ENCODE results near the gene TRIO.

DNA sequence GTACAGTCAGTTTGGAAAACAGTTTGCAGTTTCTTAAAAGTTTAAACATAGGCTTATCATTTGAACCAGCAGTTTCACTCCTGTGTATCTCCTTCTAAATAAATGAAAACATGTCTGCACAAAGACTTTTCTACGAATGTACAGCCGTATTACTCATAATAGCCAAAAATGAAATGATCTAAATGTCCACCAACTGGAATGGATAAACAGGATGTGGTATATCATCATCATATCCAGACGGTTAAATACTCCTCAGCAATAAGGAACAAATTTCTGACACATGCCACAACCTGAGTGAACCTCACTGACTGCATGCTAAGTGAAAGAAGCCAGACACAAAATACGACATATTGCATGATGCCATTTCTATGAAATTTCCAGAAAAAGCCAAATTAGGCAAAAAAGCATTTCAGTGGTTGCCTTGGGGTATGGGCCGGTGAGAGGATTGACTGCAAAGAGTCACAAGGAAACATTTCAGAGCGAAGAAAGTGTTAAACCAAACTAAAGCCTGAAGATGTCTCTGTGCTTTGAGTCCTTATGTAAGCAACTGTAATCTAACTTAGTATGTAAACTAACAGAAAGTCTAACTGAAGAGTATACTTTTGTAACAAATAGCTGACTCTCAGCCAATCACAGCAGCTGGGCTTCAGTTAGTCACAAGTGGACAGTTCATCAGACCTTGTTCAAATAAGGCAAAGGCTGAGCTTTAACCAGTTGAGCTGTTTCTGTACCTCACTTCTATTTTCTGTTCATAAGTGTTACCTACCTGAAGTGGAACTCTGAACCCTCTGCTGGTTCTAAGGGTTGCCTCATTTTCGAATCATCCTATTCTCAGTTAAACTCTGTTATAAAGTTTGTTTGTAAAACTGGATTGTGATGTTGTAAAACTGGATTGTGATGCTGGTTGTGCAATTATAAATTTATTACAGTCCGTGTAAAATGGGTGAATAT is 65.2 kb downstream of the TRIO start:
- TF ChIP-seq, protein P1, sequence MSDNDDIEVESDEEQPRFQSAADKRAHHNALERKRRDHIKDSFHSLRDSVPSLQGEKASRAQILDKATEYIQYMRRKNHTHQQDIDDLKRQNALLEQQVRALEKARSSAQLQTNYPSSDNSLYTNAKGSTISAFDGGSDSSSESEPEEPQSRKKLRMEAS (IDR thresholded peaks at IDR 0.05) = no peak
- TF ChIP-seq SIN3A (conservative IDR thresholded peaks at IDR 0.05 in 1 of 2, IDR thresholded peaks at IDR 0.05 in 1 of 2; ENCODE audit: low read depth in 1 of 2, low read length in 2 of 2) (no peak), TAF7 (optimal IDR thresholded peaks at IDR 0.05; ENCODE audit: borderline replicate concordance, low read depth, low read length) (no peak), RFX5 (IDR thresholded peaks at IDR 0.05; ENCODE audit: borderline replicate concordance, low read depth, low read length) (no peak), POLR2A (IDR thresholded peaks at IDR 0.05; ENCODE audit: control extremely low read depth in 1 of 2, low read depth in 2 of 2, low read length in 2 of 2) (no peak), SRF (IDR thresholded peaks at IDR 0.05; ENCODE audit: low read depth, low read length) (no peak), POLR2AphosphoS5 (IDR thresholded peaks at IDR 0.05; ENCODE audit: low read depth, low read length) (no peak), EP300 (IDR thresholded peaks at IDR 0.05; ENCODE audit: borderline replicate concordance in 1 of 2, low read depth in 2 of 2, low read length in 2 of 2) (no peak), GABPA (IDR thresholded peaks at IDR 0.05; ENCODE audit: borderline replicate concordance, insufficient read depth, low read length) (no peak), YY1 (IDR thresholded peaks at IDR 0.05; ENCODE audit: low read depth, low read length) (no peak), RBBP5 (IDR thresholded peaks at IDR 0.05; ENCODE audit: borderline replicate concordance, low read depth, low read length) (no peak)
- TF ChIP-seq, protein P2, sequence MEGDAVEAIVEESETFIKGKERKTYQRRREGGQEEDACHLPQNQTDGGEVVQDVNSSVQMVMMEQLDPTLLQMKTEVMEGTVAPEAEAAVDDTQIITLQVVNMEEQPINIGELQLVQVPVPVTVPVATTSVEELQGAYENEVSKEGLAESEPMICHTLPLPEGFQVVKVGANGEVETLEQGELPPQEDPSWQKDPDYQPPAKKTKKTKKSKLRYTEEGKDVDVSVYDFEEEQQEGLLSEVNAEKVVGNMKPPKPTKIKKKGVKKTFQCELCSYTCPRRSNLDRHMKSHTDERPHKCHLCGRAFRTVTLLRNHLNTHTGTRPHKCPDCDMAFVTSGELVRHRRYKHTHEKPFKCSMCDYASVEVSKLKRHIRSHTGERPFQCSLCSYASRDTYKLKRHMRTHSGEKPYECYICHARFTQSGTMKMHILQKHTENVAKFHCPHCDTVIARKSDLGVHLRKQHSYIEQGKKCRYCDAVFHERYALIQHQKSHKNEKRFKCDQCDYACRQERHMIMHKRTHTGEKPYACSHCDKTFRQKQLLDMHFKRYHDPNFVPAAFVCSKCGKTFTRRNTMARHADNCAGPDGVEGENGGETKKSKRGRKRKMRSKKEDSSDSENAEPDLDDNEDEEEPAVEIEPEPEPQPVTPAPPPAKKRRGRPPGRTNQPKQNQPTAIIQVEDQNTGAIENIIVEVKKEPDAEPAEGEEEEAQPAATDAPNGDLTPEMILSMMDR (IDR thresholded peaks at IDR 0.05; ENCODE audit: control extremely low read depth in 1 of 3, insufficient read depth in 1 of 3, low read depth in 1 of 3, low read length in 3 of 3) = no peak
